GM18526 (cell line): ENCODE results near the gene PSAT1.

ENCODE experiments used
- POLR2A ChIP-seq: IDR thresholded peaks from 3 replicates; pipeline ENCODE4 v1.6.1; 2011; ENCODE audit not compliant: insufficient read length; ENCODE audit errors: extremely low read depth

PSAT1 gene

DNA sequence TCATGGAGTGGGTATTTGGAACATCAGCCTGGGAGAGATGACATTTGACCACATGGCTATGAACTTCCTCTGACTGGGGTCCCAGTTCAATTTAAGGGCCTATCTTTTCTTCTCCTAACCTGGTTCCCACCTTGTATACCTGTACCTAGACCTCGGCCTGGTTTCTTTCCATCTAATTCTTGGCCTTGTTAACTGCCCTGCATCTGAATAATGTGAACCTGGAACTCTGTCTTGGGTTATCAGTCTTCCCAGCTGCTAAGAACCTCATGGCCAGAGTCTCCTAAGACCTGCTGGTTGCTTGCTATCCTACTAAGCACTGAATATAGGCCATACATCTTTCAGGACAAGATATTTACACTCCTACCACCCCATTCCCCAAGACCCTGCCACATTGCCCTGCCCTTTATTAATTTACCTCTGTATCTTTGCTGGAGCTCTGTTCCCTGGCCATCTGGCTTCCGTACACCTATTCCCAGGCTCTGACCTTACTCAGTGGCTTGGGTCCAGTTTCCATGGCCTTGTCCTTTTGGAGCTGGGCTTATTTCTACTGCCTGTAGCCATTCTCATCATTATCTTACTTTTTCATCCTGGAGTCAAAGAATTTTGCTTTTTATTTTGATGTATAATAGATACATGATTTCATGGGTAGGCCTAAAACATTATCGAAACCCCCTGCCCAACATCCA lies 6.6 kb downstream of the PSAT1 start:
- TF ChIP-seq POLR2A, result no peak

GRCh38 chr9:78304357-78304756 lies 7.4 kb downstream of the PSAT1 start:
- no peak for TF ChIP-seq POLR2A

- no peak for TF ChIP-seq POLR2A
Measured at GRCh38 chr9:78306222-78307076, 9.5 kb downstream of the PSAT1 start.

GRCh38 chr9:78307360-78307759 lies 10.4 kb downstream of the PSAT1 start:
- no peak for TF ChIP-seq POLR2A

GRCh38 chr9:78309066-78309465 lies 12.1 kb downstream of the PSAT1 start:
- no peak for TF ChIP-seq POLR2A

DNA sequence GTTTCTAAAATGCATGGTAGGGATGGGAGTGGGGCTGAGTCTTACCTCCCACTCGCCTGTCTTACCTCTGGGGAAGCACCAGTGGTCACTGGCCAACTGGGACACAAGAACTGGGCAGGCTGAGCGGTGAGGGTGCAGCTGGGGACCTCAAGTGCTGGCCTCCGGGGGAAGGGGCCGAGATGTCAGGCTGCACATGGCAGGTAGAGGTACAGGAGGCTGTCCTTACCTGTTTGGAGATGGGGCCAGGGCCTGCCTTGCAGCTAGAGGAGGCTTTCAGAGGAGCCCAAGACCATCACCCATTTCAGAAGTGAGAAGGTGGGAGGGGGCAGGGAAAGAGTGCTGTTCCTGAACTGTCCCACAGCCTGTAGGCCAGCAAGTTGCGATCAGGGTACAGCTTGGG lies 14.2 kb downstream of the PSAT1 start:
- no peak for TF ChIP-seq POLR2A

DNA sequence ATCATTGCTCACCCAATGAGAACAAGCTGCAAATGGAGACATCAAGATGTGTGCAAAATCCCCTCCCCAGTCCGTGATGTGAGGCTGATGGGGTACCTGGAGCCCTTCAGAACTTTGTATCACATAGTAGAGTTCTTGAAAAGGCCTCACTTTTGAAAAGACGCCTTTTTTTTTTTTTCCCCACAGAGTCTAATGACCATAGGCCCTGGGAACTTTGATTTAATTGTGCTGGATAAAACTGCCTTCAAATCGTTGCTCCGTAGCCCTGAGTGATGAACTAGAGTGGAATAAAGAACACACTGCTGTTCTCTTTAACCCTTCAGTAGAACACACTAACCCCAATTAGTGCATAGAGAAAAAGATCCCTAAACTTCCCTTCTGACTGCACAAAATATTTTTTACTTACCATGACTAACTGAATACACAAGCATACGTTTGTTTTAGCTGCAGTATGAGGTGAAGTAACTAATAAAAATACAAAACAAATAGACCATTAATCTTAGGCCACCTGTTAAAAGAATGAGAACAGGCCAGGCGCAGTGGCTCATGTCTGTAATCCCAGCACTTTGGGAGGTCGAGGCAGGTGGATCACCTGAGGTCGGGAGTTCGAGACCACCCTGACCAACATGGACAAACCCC lies 15.1 kb downstream of the PSAT1 start:
- TF ChIP-seq POLR2A, result no peak

- no peak for TF ChIP-seq POLR2A
Measured at GRCh38 chr9:78314550-78314949, 17.6 kb downstream of the PSAT1 start.

DNA sequence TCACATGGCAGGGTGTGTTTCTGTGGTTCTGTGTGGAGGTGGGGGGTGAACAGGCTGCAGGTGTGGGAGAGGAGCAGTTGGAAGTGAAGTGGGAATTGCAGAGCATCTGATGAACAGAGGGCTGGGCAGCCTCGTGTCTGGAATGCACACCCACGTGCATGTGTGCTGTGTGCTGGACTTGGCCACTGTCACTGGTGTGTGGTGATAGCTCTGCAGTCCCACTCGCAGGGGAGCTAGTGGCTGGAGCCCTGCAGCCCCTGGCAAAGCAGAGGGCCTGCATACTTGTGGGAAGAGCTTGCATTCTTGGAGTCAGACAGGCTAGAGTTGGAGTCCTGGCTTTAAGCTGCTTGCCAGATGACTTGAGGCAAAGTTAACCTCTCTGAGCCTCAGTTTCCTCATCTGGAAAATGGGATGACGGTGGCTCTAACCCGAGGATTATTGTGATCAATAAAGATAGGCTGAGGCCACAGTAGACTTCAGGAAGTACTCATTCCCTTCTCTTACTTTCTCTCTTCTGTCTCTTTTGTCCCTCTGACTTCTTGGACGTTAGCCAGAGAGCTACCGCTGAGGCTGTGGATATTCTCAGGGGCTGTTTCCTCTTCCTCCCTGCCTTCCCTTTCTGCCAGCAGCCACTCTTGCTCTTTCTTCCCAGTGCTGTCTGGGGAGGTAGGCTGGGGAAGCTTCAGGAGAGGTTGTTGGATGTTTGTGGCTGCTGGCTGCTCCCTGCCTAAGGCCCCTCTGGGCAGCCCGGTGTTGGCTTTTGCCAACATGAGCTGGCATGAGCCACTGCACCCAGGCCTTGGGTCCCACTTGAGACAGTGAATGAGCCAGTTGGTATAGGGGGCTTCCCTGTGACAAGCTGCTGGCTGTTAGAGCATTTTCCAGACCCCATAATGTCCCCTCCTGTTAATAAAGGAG lies 18.3 kb downstream of the PSAT1 start:
- TF ChIP-seq POLR2A, result no peak

GRCh38 chr9:78316166-78316892 lies 19.4 kb downstream of the PSAT1 start:
- no peak for TF ChIP-seq POLR2A

DNA sequence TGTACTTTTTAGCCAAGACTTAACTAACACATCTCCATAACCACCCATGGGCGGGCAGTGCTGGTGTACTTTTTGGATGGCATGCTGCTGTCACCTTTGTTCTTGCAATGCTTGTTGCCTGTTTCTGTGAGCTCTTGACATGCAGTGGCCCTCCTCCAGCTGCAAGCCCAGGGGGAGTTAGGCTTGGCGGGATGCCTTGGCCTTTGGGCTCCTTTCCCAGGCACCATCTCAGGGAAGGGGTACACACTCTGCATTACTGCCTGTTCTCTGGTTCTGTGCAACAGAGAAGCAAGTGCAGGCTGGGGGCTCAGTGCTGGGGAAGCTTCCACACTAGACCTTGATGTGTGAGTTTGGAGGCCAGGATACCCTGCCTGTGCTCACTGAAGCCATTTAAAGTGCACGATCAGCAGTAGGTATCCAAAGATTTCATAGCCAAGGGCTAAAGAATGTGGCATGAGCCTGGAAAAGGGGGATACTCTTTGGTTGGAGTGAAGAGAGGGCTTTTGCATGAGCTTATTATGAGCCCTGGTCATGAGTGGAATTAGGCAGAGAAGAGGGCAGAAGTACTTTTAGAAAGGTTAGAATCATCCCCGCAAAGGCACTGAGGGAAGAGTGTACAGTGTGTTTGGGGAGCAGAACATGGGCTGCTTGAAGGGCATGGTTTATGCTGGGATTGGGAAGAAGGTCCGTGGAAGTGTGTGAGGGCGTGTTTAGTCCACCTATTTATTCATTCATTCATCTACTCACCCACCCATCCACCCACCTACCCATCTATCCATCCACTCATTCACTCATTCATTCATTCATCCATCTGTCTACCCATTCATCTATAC lies 22.5 kb downstream of the PSAT1 start:
- no peak for TF ChIP-seq POLR2A

GRCh38 chr9:78320030-78320693 lies 23.2 kb downstream of the PSAT1 start:
- no peak for TF ChIP-seq POLR2A

DNA sequence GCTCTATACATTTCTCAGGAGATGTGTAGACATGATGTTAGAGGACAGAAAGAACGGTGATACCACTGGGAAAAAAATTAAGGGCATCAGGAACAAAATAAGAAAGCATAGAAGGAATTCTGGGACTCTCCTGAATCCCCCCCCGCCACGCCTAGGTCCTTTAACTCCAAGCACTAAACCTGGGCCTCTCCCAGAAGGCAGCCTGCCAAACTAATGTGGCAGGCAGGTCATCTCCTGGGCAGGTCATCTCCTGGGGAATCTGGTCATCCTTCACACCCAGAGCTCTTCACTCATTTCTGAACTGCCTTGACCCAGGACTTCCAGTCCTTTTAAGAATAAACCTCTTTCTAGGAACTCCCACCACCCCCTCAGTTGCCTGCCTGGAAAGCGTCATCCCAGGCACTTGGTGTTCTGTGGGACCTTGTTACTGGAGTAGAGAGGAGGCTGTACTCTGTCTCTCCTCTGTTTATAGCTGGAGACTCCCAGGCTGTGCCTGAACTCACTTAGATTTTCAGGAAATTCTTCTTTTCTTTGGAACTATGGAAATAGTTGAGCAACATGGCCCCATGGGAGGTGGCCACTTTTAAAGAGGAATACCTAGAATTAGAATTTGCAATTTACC lies 24.1 kb downstream of the PSAT1 start:
- no peak for TF ChIP-seq POLR2A

DNA sequence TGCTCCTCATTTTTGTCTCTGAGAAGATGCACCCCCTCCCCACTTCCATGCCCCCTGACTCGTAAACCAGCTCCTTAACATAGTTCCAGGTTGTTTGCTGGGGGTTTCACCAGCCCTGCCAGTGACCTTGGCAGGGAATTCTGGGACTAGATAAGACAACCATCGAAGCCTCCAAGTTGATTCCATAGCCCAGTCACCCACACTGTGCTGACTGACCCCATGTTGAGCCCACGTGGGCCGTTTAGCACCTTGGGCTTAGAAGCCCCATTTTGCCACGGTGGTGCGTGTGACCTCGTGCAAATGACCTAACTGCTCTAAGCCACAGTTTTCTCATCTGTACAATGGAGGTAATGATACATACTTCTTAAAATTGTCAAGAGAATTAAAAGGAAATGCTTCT lies 24.6 kb downstream of the PSAT1 start:
- no peak for TF ChIP-seq POLR2A
